GM23338 (cell line): ENCODE results near the gene IFITM1. TPM values are rescaled to one million over a fixed set of nuclear protein-coding genes. Genes with fewer than 3 reads are reported as not detected.

Source experiments
- ATAC-seq: fragments of 200-7000 bp; cut with Tn5 transposase; 3 replicates; pipeline ENCODE4 v1.9.1; 2020
- DNase-seq: peaks from one replicate; pipeline ENCODE4 v3.0.0-alpha.2; 2015; ENCODE audit warnings: low spot score
- H2AFZ ChIP-seq: fragments of 200-600 bp; sonication (generic); 2 replicates; pipeline ENCODE4 v1.8.0; 2016; ENCODE audit warnings: antibody characterized with exemption, mild to moderate bottlenecking, moderate library complexity
- H3F3A ChIP-seq: fragments of 200-600 bp; sonication (generic); replicated peaks from 2 replicates; pipeline ENCODE4 v1.8.0; 2017; ENCODE audit warnings: antibody characterized with exemption, mixed run types, low read depth
- H3K27ac ChIP-seq: fragments of 200-600 bp; sonication (generic); 2 replicates; pipeline ENCODE4 v1.6.1; 2016; ENCODE audit warnings: low read depth
- H3K27me3 ChIP-seq: fragments of 200-600 bp; sonication (generic); 2 replicates; pipeline ENCODE4 v1.8.0; 2016; ENCODE audit warnings: mild to moderate bottlenecking, mixed run types, moderate library complexity; ENCODE audit not compliant: insufficient read depth
- H3K36me3 ChIP-seq: fragments of 200-600 bp; sonication (generic); 2 replicates; pipeline ENCODE4 v1.8.0; 2016; ENCODE audit warnings: mild to moderate bottlenecking; ENCODE audit not compliant: insufficient read depth
- H3K4me1 ChIP-seq: fragments of 200-600 bp; sonication (generic); 2 replicates; pipeline ENCODE4 v1.8.0; 2016; ENCODE audit warnings: mild to moderate bottlenecking, moderate library complexity; ENCODE audit not compliant: insufficient read depth
- H3K4me2 ChIP-seq: fragments of 200-600 bp; sonication (generic); 2 replicates; pipeline ENCODE4 v1.7.1; 2017; ENCODE audit warnings: mixed run types
- H3K4me3 ChIP-seq: fragments of 200-600 bp; sonication (generic); 2 replicates; pipeline ENCODE4 v1.6.1; 2016; ENCODE audit warnings: mixed run types
- H3K79me2 ChIP-seq: fragments of 200-600 bp; sonication (generic); replicated peaks from 2 replicates; pipeline ENCODE4 v1.8.0; 2017; ENCODE audit warnings: mild to moderate bottlenecking; ENCODE audit not compliant: insufficient read depth
- H3K9me2 ChIP-seq: fragments of 200-600 bp; sonication (generic); 2 replicates; pipeline ENCODE4 v1.8.0; 2017; ENCODE audit not compliant: insufficient read depth
- H4K20me1 ChIP-seq: fragments of 200-600 bp; sonication (generic); replicated peaks from 2 replicates; pipeline ENCODE4 v1.8.0; 2017; ENCODE audit warnings: mild to moderate bottlenecking; ENCODE audit not compliant: insufficient read depth
- H3K27ac Mint-ChIP-seq: 2 replicates; pipeline ENCODE4 v1.8.0; 2020; ENCODE audit warnings: inconsistent platforms, mild to moderate bottlenecking, moderate library complexity, mixed read lengths
- H3K27me3 Mint-ChIP-seq: 3 replicates; pipeline ENCODE4 v1.8.0; 2022; ENCODE audit warnings: low read depth, mild to moderate bottlenecking, moderate library complexity, mixed read lengths, inconsistent platforms; ENCODE audit not compliant: insufficient read depth, poor library complexity
- H3K36me3 Mint-ChIP-seq: 3 replicates; pipeline ENCODE4 v1.8.0; 2021; ENCODE audit warnings: low read depth, mild to moderate bottlenecking, inconsistent platforms, moderate library complexity, mixed read lengths
- H3K4me1 Mint-ChIP-seq: 3 replicates; pipeline ENCODE4 v1.8.0; 2020; ENCODE audit warnings: mild to moderate bottlenecking, inconsistent platforms, mixed read lengths
- H3K4me3 Mint-ChIP-seq: 3 replicates; pipeline ENCODE4 v1.8.0; 2021; ENCODE audit warnings: moderate library complexity, mild to moderate bottlenecking, inconsistent platforms, mixed read lengths
- H3K9me3 Mint-ChIP-seq: 3 replicates; pipeline ENCODE4 v1.8.0; 2020; ENCODE audit warnings: moderate library complexity, mild to moderate bottlenecking, inconsistent platforms, mixed read lengths
- CREB1 ChIP-seq: fragments of 250-450 bp; sonication (Bioruptor Pico); IDR thresholded peaks from 2 replicates; pipeline ENCODE4 v1.5.0; 2020; ENCODE audit warnings: low read depth, mild to moderate bottlenecking, moderate library complexity
- CTCF ChIP-seq, 2 experiments: fragments of 200-600 bp in 1 of 2; sonication (generic) in 1 of 2; conservative IDR thresholded peaks; 2 replicates each; pipeline versions ENCODE4 v1.5.1 to v1.6.1; 2016 to 2017; ENCODE audit warnings: antibody characterized with exemption in 2 of 2, low read depth in 2 of 2, mild to moderate bottlenecking in 2 of 2, moderate library complexity in 1 of 2
- EZH2phosphoT487 ChIP-seq: fragments of 200-600 bp; sonication (generic); IDR thresholded peaks from one replicate; pipeline ENCODE4 v1.8.1; 2018; ENCODE audit warnings: antibody characterized with exemption; ENCODE audit not compliant: unreplicated experiment
- JUNB ChIP-seq: IDR thresholded peaks from one replicate; pipeline ENCODE4 v1.6.1; 2016; ENCODE audit warnings: antibody characterized with exemption; ENCODE audit not compliant: unreplicated experiment
- NANOG ChIP-seq: IDR thresholded peaks from 2 replicates; pipeline ENCODE4 v1.6.1; 2016; ENCODE audit warnings: antibody characterized with exemption, borderline replicate concordance
- STAT1 ChIP-seq: IDR thresholded peaks from one replicate; pipeline ENCODE4 v1.6.1; 2016; ENCODE audit warnings: antibody characterized with exemption; ENCODE audit not compliant: unreplicated experiment
- ZNF331 ChIP-seq: fragments of 250-450 bp; sonication (Bioruptor Pico); IDR thresholded peaks from 2 replicates; pipeline ENCODE4 v1.5.0; 2020; ENCODE audit warnings: low read depth, mild to moderate bottlenecking, moderate library complexity
- ZNF462 ChIP-seq: fragments of 250-450 bp; sonication (Bioruptor Pico); IDR thresholded peaks from 2 replicates; pipeline ENCODE4 v1.5.0; 2020; ENCODE audit warnings: mild to moderate bottlenecking, moderate library complexity
- polyA plus RNA-seq: library from polyadenylated mRNA; unstranded; fragments of >200 nt; fragmentation: Nextera tagmentation; extraction: Ambion mirVana; gene quantifications from 2 replicates; pipeline ENCODE4 v1.2.1, GENCODE V29; 2016
- total RNA-seq: library from RNA; depleted of rRNA; stranded (reverse); fragments of >200 nt; shearing (Covaris generic); gene quantifications from 2 replicates; pipeline ENCODE4 v1.2.3, GENCODE V29; 2014

The IFITM1 gene
- total and polyA plus RNA-seq, 2 experiments from 2014 or later = 396 to 1,194 TPM

- TF ChIP-seq ZNF462 (CRISPR knock-in tag) (no peak), NANOG (no peak), JUNB (no peak), EZH2phosphoT487 (no peak)
These were observed 43.7 kb downstream of the IFITM1 start (continued) for GRCh38 chr11:357582-357981.

GRCh38 chr11:358129-358800, 44.4 kb downstream of the IFITM1 start:
- Histone ChIP-seq H3K27ac (no peak overlapping the region), H3K4me1 (peaks cover 13% of the 10 kb centered on the region), H2AFZ (no peak overlapping the region), H3K36me3 (no peaks in the 10 kb centered on the region), H3K9me2 (no peaks in the 10 kb centered on the region), H3K4me2 (no peak overlapping the region), H4K20me1 (no peaks in the 10 kb centered on the region), H3F3A (peaks cover 28% of the 10 kb centered on the region), H3K79me2 (no peaks in the 10 kb centered on the region), H3K4me3 (no peak overlapping the region), H3K27me3 (no peaks in the 10 kb centered on the region)
- Mint-ChIP-seq H3K4me1 (peaks cover 12% of the 10 kb centered on the region), H3K4me3 (no peak overlapping the region), H3K9me3 (peaks cover 39% of the 10 kb centered on the region), H3K27me3 (peaks cover 12% of the 10 kb centered on the region), H3K27ac (no peak overlapping the region), H3K36me3 (peaks cover 23% of the 10 kb centered on the region; the same call in 2 of the 3 replicates)
- ATAC-seq (no peak; the same call in 2 of the 3 replicates), DNase-seq (no peak)
- TF ChIP-seq CREB1 (no peak), ZNF331 (CRISPR knock-in tag) (no peak), CTCF (conservative IDR thresholded peaks at IDR 0.05; ENCODE audit: low read depth in 2 of 2) (no peak), NANOG (no peak), STAT1 (no peak)
